IMR-90 (cell line): ENCODE measurements around the gene PLXDC1. TPM values are rescaled to one million over a fixed set of nuclear protein-coding genes. Genes with fewer than 3 reads are reported as not detected.
A peak's percentile ranks its signal among the peaks of the same experiment; 100 is the strongest.

Experiments used
- ATAC-seq: fragments of 200-7000 bp; cut with Tn5 transposase; 2 replicates; pipeline ENCODE4 v1.9.1; 2020; ENCODE audit warnings: low read depth, mild to moderate bottlenecking, moderate library complexity
- BruUV-seq: library from RNA; stranded (reverse); fragments of 400-500 nt; replicated peaks from 2 replicates; lab custom pipeline; 2021; lab: Mats Ljungman, UMichigan
- CTCF ChIA-PET: fragments of 300-600 bp; formaldehyde crosslinking; extraction: SDS; loops from one replicate; lab custom pipeline; 2021; ENCODE audit warnings: antibody characterized with exemption; lab: Yijun Ruan, JAX
- POLR2A ChIA-PET: fragments of 300-600 bp; sonication (Branson Sonifier 250); formaldehyde crosslinking; loops from one replicate; lab custom pipeline; 2022; ENCODE audit warnings: antibody characterized with exemption; ENCODE audit not compliant: unreplicated experiment; lab: Charles Lee
- DNase-seq: peaks from one replicate; pipeline ENCODE4 v3.0.0; 2013
- H2AFZ ChIP-seq: replicated peaks from 2 replicates; pipeline ENCODE3; 2013; ENCODE audit warnings: low read length, mild to moderate bottlenecking; ENCODE audit not compliant: poor library complexity
- H2AK5ac ChIP-seq: 2 replicates; pipeline ENCODE4 v1.6.1; 2013; ENCODE audit warnings: low read depth, low read length, inconsistent platforms
- H2AK9ac ChIP-seq: replicated peaks from 2 replicates; pipeline ENCODE3; 2013; ENCODE audit warnings: mild to moderate bottlenecking, low read depth, low read length, moderate library complexity; ENCODE audit not compliant: poor library complexity
- H2BK120ac ChIP-seq: 2 replicates; pipeline ENCODE4 v1.6.1; 2013; ENCODE audit warnings: low read depth, low read length, inconsistent platforms
- H2BK15ac ChIP-seq: 3 replicates; pipeline ENCODE4 v1.6.1; 2013; ENCODE audit warnings: low read depth, low read length, inconsistent platforms
- H2BK20ac ChIP-seq: 2 replicates; pipeline ENCODE4 v1.6.1; 2013; ENCODE audit warnings: low read depth, mild to moderate bottlenecking, inconsistent platforms, low read length, moderate library complexity
- H2BK5ac ChIP-seq: 2 replicates; pipeline ENCODE4 v1.6.1; 2013; ENCODE audit warnings: mild to moderate bottlenecking, low read depth, low read length, inconsistent platforms; ENCODE audit not compliant: poor library complexity, severe bottlenecking
- H3K14ac ChIP-seq: replicated peaks from 2 replicates; pipeline ENCODE4 v1.6.1; 2013; ENCODE audit warnings: low read depth, low read length, inconsistent platforms
- H3K18ac ChIP-seq: 2 replicates; pipeline ENCODE4 v1.6.1; 2013; ENCODE audit warnings: low read depth, low read length, control low read depth
- H3K23ac ChIP-seq: 2 replicates; pipeline ENCODE4 v1.6.1; 2013; ENCODE audit warnings: low read depth, low read length, inconsistent platforms
- H3K27ac ChIP-seq: 2 replicates; pipeline ENCODE4 v1.5.1; 2013; ENCODE audit warnings: mild to moderate bottlenecking, control low read depth, low read length; ENCODE audit not compliant: insufficient read depth
- H3K27me3 ChIP-seq: 2 replicates; pipeline ENCODE4 v1.6.1; 2013; ENCODE audit warnings: low read length; ENCODE audit not compliant: control insufficient read depth, insufficient read depth
- H3K36me3 ChIP-seq: 2 replicates; pipeline ENCODE4 v1.6.1; 2013; ENCODE audit warnings: low read length, mixed read lengths; ENCODE audit not compliant: control insufficient read depth, insufficient read depth
- H3K4ac ChIP-seq: 2 replicates; pipeline ENCODE4 v1.6.1; 2013; ENCODE audit warnings: low read depth, low read length, inconsistent platforms
- H3K4me1 ChIP-seq: 2 replicates; pipeline ENCODE4 v1.6.1; 2013; ENCODE audit warnings: low read length, mixed read lengths; ENCODE audit not compliant: control insufficient read depth, insufficient read depth
- H3K4me2 ChIP-seq: 2 replicates; pipeline ENCODE4 v1.6.1; 2013; ENCODE audit warnings: low read depth, mild to moderate bottlenecking, control low read depth, low read length, moderate library complexity
- H3K4me3 ChIP-seq: 2 replicates; pipeline ENCODE4 v1.5.1; 2013; ENCODE audit warnings: low read depth, mild to moderate bottlenecking, control low read depth, low read length, moderate library complexity; ENCODE audit not compliant: insufficient read depth
- H3K56ac ChIP-seq: 2 replicates; pipeline ENCODE4 v1.6.1; 2013; ENCODE audit warnings: low read length, inconsistent platforms; ENCODE audit not compliant: insufficient read depth; ENCODE audit errors: extremely low read depth
- H3K79me1 ChIP-seq, 2 experiments: 2 replicates each; pipeline ENCODE4 v1.6.1; 2013; ENCODE audit warnings: low read length in 2 of 2, inconsistent platforms in 1 of 2, low read depth in 1 of 2
- H3K9ac ChIP-seq: 2 replicates; pipeline ENCODE4 v1.6.1; 2013; ENCODE audit warnings: low read depth, low read length, control low read depth
- H3K9me1 ChIP-seq: 2 replicates; pipeline ENCODE4 v1.6.1; 2013; ENCODE audit warnings: low read length, inconsistent platforms; ENCODE audit not compliant: insufficient read depth
- H3K9me3 ChIP-seq: 2 replicates; pipeline ENCODE4 v1.6.1; 2013; ENCODE audit warnings: low read length; ENCODE audit not compliant: control insufficient read depth, insufficient read depth
- H4K20me1 ChIP-seq: 2 replicates; pipeline ENCODE4 v1.6.1; 2013; ENCODE audit warnings: low read length, inconsistent platforms; ENCODE audit not compliant: insufficient read depth
- H4K5ac ChIP-seq: 2 replicates; pipeline ENCODE4 v1.6.1; 2013; ENCODE audit warnings: mild to moderate bottlenecking, low read depth, low read length, control low read depth
- H4K8ac ChIP-seq, 2 experiments: 2 replicates each; pipeline ENCODE4 v1.6.1; 2013; ENCODE audit warnings: low read depth in 2 of 2, low read length in 2 of 2, control low read depth in 1 of 2, inconsistent platforms in 1 of 2
- H4K91ac ChIP-seq: 2 replicates; pipeline ENCODE4 v1.6.1; 2013; ENCODE audit warnings: low read depth, low read length, inconsistent platforms; ENCODE audit not compliant: insufficient read depth
- CEBPB ChIP-seq: IDR thresholded peaks from 2 replicates; pipeline ENCODE4 v1.6.1; 2012; ENCODE audit warnings: low read depth, low read length, improper control_type of control experiment
- CHD1 ChIP-seq: IDR thresholded peaks from 2 replicates; pipeline ENCODE4 v1.6.1; 2012; ENCODE audit warnings: low read depth, low read length, improper control_type of control experiment
- CTCF ChIP-seq: conservative IDR thresholded peaks from 2 replicates; pipeline ENCODE4 v1.5.1; 2012; ENCODE audit warnings: mild to moderate bottlenecking, low read depth, low read length, improper control_type of control experiment
- FOS ChIP-seq: fragments of 150-350 bp; IDR thresholded peaks from 2 replicates; pipeline ENCODE4 v1.6.1; 2016; ENCODE audit warnings: low read depth, low read length
- MAFK ChIP-seq: IDR thresholded peaks from 2 replicates; pipeline ENCODE4 v1.6.1; 2012; ENCODE audit warnings: low read depth, low read length, improper control_type of control experiment
- MXI1 ChIP-seq: IDR thresholded peaks from 2 replicates; pipeline ENCODE4 v1.6.1; 2012; ENCODE audit warnings: low read depth, mild to moderate bottlenecking, low read length, moderate library complexity, borderline replicate concordance
- NFE2L2 ChIP-seq: fragments of 150-350 bp; IDR thresholded peaks from 2 replicates; pipeline ENCODE4 v1.6.1; 2016; ENCODE audit warnings: low read depth, mild to moderate bottlenecking, low read length
- POLR2A ChIP-seq: IDR thresholded peaks from 2 replicates; pipeline ENCODE4 v1.6.1; 2012; ENCODE audit warnings: mild to moderate bottlenecking, low read depth, low read length
- RAD21 ChIP-seq: IDR thresholded peaks from 2 replicates; pipeline ENCODE4 v1.6.1; 2012; ENCODE audit warnings: low read length, improper control_type of control experiment
- RCOR1 ChIP-seq: IDR thresholded peaks from 2 replicates; pipeline ENCODE4 v1.6.1; 2012; ENCODE audit warnings: mild to moderate bottlenecking, low read length, improper control_type of control experiment; ENCODE audit not compliant: insufficient replicate concordance
- RFX5 ChIP-seq: IDR thresholded peaks from 2 replicates; pipeline ENCODE4 v1.8.0; 2012; ENCODE audit warnings: low read depth, mild to moderate bottlenecking, low read length, moderate library complexity
- SMC3 ChIP-seq: fragments of 150-350 bp; IDR thresholded peaks from 2 replicates; pipeline ENCODE4 v1.6.1; 2016; ENCODE audit warnings: low read depth, mild to moderate bottlenecking, antibody characterized with exemption, low read length, moderate library complexity
- USF2 ChIP-seq: fragments of 150-350 bp; IDR thresholded peaks from 2 replicates; pipeline ENCODE4 v1.6.1; 2017; ENCODE audit warnings: mild to moderate bottlenecking, antibody characterized with exemption, low read length, low read depth
- WGBS, 2 experiments: methylation state at CpG; one replicate each; pipeline versions ENCODE4 v1.1.5 to v1.1.7; 2013; ENCODE audit warnings: missing lambda C conversion rate in 2 of 2; ENCODE audit not compliant: insufficient read length in 1 of 2; ENCODE audit errors: extremely low coverage in 2 of 2; 5-methylcytosine and 5-hydroxymethylcytosine counted together
- dilution Hi-C: fragments of 300-500 bp; cut with HindIII; formaldehyde crosslinking; loops from one replicate; pipeline ENCODE4 v1.14.3; 2018; ENCODE audit warnings: low sequenced_read_pairs; ENCODE audit not compliant: unreplicated experiment
- in situ Hi-C: fragments of 300-500 bp; cut with MboI; formaldehyde crosslinking; loops from 3 replicates; pipeline ENCODE4 v1.14.3; 2019; ENCODE audit warnings: low sequenced_read_pairs, inconsistent platforms, mixed read lengths
- intact Hi-C: fragments of 100-400 bp; cut with micrococcal nuclease; formaldehyde crosslinking; loops from 2 replicates; pipeline ENCODE4 v1.10.0; 2022
- polyA plus RNA-seq, 3 experiments: library from polyadenylated mRNA; depleted of rRNA; stranded (reverse); fragments of >200 nt; gene quantifications; 2 replicates each; pipeline ENCODE4 v1.2.3, GENCODE V29; 2012; ENCODE audit warnings: low replicate concordance in 1 of 3
- total RNA-seq: library from RNA; depleted of rRNA; stranded (reverse); fragments of >200 nt; gene quantifications from 2 replicates; pipeline ENCODE4 v1.2.3, GENCODE V29; 2012

The PLXDC1 gene
- total and polyA plus RNA-seq, 2 of the 4 experiments (the other 2 are of a cell fraction), result under 0.01 to 0.50 TPM

GRCh38 chr17:39164675-39165143, 13.3 kb upstream of the PLXDC1 start (continued):
- no peak for TF ChIP-seq USF2
- peak; percentile 52 for TF ChIP-seq SMC3

GRCh38 chr17:39161962-39162361, 10.5 kb upstream of the PLXDC1 start:
- no peaks in the 10 kb centered on the region for H3K9me3 ChIP-seq
- no peak overlapping the region for H3K14ac ChIP-seq
- intact Hi-C loops (no loop called here), dilution Hi-C loops (no loop called here), in situ Hi-C loops (no loop called here)
- no peak overlapping the region for H3K27ac ChIP-seq
- H3K18ac ChIP-seq, result no peak overlapping the region
- ChIA-PET POLR2A (no interaction called here), CTCF (no interaction called here)
- peaks cover 30% of the 10 kb centered on the region for H3K27me3 ChIP-seq
- H3K4me3 ChIP-seq, result no peak overlapping the region
- H2BK120ac ChIP-seq, result no peak overlapping the region
- no TSS peak for BruUV-seq
- no peak overlapping the region for H2BK20ac ChIP-seq
- peaks cover 1% of the 10 kb centered on the region; the same call in 1 of the 2 replicates for H3K4me1 ChIP-seq
- H2BK15ac ChIP-seq, result no peak overlapping the region
- H3K9ac ChIP-seq, result no peak overlapping the region
- H3K23ac ChIP-seq, result no peak overlapping the region
- DNase-seq (no peak), ATAC-seq (no peak)
- no peak overlapping the region for H3K4me2 ChIP-seq
- H3K4ac ChIP-seq, result no peak overlapping the region
- no peak overlapping the region for H2AK9ac ChIP-seq
- H3K9me1 ChIP-seq, result peaks cover 6% of the 10 kb centered on the region
- H3K79me1 ChIP-seq, result no peaks in the 10 kb centered on the region
- H4K91ac ChIP-seq, result no peak overlapping the region
- WGBS, 2 experiments, result no CpG with 5 or more reads among the region's 2 CpGs
- no peak overlapping the region for H2BK5ac ChIP-seq
- no peak overlapping the region for H2AK5ac ChIP-seq
- H2AFZ ChIP-seq, result no peak overlapping the region
- no peak overlapping the region for H3K56ac ChIP-seq
- no peaks in the 10 kb centered on the region for H4K20me1 ChIP-seq
- no peak overlapping the region for H4K5ac ChIP-seq
- no peak overlapping the region for H4K8ac ChIP-seq
- no peaks in the 10 kb centered on the region for H3K36me3 ChIP-seq
- TF ChIP-seq CHD1, result no peak
- TF ChIP-seq RCOR1, result no peak
- TF ChIP-seq NFE2L2, result no peak
- no peak for TF ChIP-seq RFX5
- TF ChIP-seq FOS, result no peak
- no peak for TF ChIP-seq RAD21
- no peak for TF ChIP-seq MXI1
- TF ChIP-seq SMC3, result no peak
- no peak for TF ChIP-seq POLR2A
- TF ChIP-seq USF2, result no peak
- TF ChIP-seq CEBPB, result no peak
- no peak for TF ChIP-seq CTCF
- TF ChIP-seq MAFK, result no peak
